Endothelial cell of umbilical vein (primary cell): Measurements from ENCODE around the gene OCRL. TPM values are rescaled to one million over a fixed set of nuclear protein-coding genes. Genes with fewer than 3 reads are reported as not detected.

Experiments
- BruUV-seq: library from RNA; stranded (reverse); fragments of 400-500 nt; replicated peaks from 2 replicates; lab custom pipeline; 2021; lab: Mats Ljungman, UMichigan
- CTCF ChIA-PET: fragments of 300-600, 350-600 bp; sonication (Branson Sonifier 250); formaldehyde crosslinking; loops from one replicate; lab custom pipeline; 2021; ENCODE audit warnings: antibody characterized with exemption, inconsistent platforms; lab: Charles Lee
- POLR2A ChIA-PET: fragments of 300-600, 350-600 bp; sonication (Branson Sonifier 250); formaldehyde crosslinking; loops from one replicate; lab custom pipeline; 2021; ENCODE audit warnings: antibody characterized with exemption, inconsistent platforms; lab: Charles Lee
- DNase-seq: peaks from one replicate; pipeline ENCODE4 v3.0.0-alpha.2; 2011; ENCODE audit warnings: low read depth, low spot score
- FAIRE-seq: peaks from 2 replicates; lab custom pipeline; 2011; peaks lifted over from hg19 to GRCh38; lab: Jason Lieb, UNC
- H2AFZ ChIP-seq: 2 replicates; pipeline ENCODE4 v1.6.0; 2012; ENCODE audit warnings: low read depth, low read length, control low read depth, inconsistent platforms
- H3K27ac ChIP-seq: 2 replicates; pipeline ENCODE4 v1.5.1; 2011; ENCODE audit warnings: low read depth, mild to moderate bottlenecking, control low read depth, low read length, moderate library complexity; ENCODE audit not compliant: insufficient read depth
- H3K27me3 ChIP-seq, 2 experiments: 2 replicates each; pipeline versions ENCODE4 v1.6.0 to v1.6.1; 2011; ENCODE audit warnings: low read length in 2 of 2, mixed read lengths in 1 of 2; ENCODE audit not compliant: control insufficient read depth in 2 of 2, insufficient read depth in 2 of 2
- H3K36me3 ChIP-seq, 2 experiments: 2 replicates in 1 of 2; 3 replicates in 1 of 2; pipeline ENCODE4 v1.5.1; 2011; ENCODE audit warnings: low read length in 2 of 2, mild to moderate bottlenecking in 1 of 2, moderate library complexity in 1 of 2; ENCODE audit not compliant: control insufficient read depth in 2 of 2, insufficient read depth in 2 of 2; ENCODE audit errors: extremely low read depth in 1 of 2
- H3K4me1 ChIP-seq: 3 replicates; pipeline ENCODE4 v1.5.1; 2011; ENCODE audit warnings: mild to moderate bottlenecking, low read length; ENCODE audit not compliant: control insufficient read depth, insufficient read depth; ENCODE audit errors: extremely low read depth
- H3K4me2 ChIP-seq: 2 replicates; pipeline ENCODE4 v1.6.1; 2011; ENCODE audit warnings: low read length, control low read depth, mixed read lengths; ENCODE audit not compliant: insufficient read depth
- H3K4me3 ChIP-seq, 3 experiments: fragments of 200-600 bp in 1 of 3; sonication (generic), shearing (Covaris generic) in 1 of 3; replicated peaks in 1 of 3; 2 replicates each; pipeline ENCODE4 v1.5.1; 2011 to 2016; ENCODE audit warnings: control low read depth in 3 of 3, low read length in 3 of 3, mild to moderate bottlenecking in 2 of 3, inconsistent platforms in 1 of 3, low read depth in 1 of 3, moderate library complexity in 1 of 3; ENCODE audit not compliant: insufficient read depth in 1 of 3
- H3K79me2 ChIP-seq: 2 replicates; pipeline ENCODE4 v1.6.0; 2012; ENCODE audit warnings: low read length, inconsistent platforms; ENCODE audit not compliant: control insufficient read depth, insufficient read depth
- H3K9ac ChIP-seq: replicated peaks from 2 replicates; pipeline ENCODE3; 2011; ENCODE audit warnings: low read length, control low read depth; ENCODE audit not compliant: insufficient read depth; ENCODE audit errors: extremely low read depth
- H3K9me1 ChIP-seq: replicated peaks from 3 replicates; pipeline ENCODE4 v1.6.0; 2011; ENCODE audit warnings: mild to moderate bottlenecking, low read length; ENCODE audit not compliant: control insufficient read depth, insufficient read depth; ENCODE audit errors: extremely low read depth
- H3K9me3 ChIP-seq: replicated peaks from 2 replicates; pipeline ENCODE4 v1.5.1; 2012; ENCODE audit warnings: low read length, inconsistent platforms; ENCODE audit not compliant: control insufficient read depth, insufficient read depth
- H4K20me1 ChIP-seq: replicated peaks from 2 replicates; pipeline ENCODE3; 2011; ENCODE audit warnings: mild to moderate bottlenecking, low read length; ENCODE audit not compliant: control insufficient read depth, insufficient read depth; ENCODE audit errors: extremely low read depth
- EZH2 ChIP-seq: IDR thresholded peaks from 2 replicates; pipeline ENCODE4 v1.6.1; 2012; ENCODE audit warnings: borderline replicate concordance, low read depth, mild to moderate bottlenecking, moderate library complexity, low read length, inconsistent platforms; ENCODE audit not compliant: severe bottlenecking
- FOS ChIP-seq: IDR thresholded peaks from 2 replicates; pipeline ENCODE4 v1.6.1; 2011; ENCODE audit warnings: mild to moderate bottlenecking, low read length, moderate library complexity, borderline replicate concordance; ENCODE audit not compliant: insufficient read depth
- GATA2 ChIP-seq: IDR thresholded peaks from 2 replicates; pipeline ENCODE4 v1.7.0; 2011; ENCODE audit warnings: low read depth, mild to moderate bottlenecking, moderate library complexity, mixed read lengths, low read length; ENCODE audit not compliant: insufficient read length, insufficient read depth
- JUN ChIP-seq: IDR thresholded peaks from 2 replicates; pipeline ENCODE4 v1.6.1; 2011; ENCODE audit warnings: borderline replicate concordance, low read depth; ENCODE audit not compliant: insufficient read length, insufficient read depth
- MAX ChIP-seq: IDR thresholded peaks from 2 replicates; pipeline ENCODE4 v1.6.1; 2011; ENCODE audit not compliant: insufficient read depth, insufficient read length
- MYC ChIP-seq: IDR thresholded peaks from one replicate; pipeline ENCODE4 v1.6.1; 2011; ENCODE audit warnings: mild to moderate bottlenecking, low read depth, low read length
- POLR2A ChIP-seq: IDR thresholded peaks from 2 replicates; pipeline ENCODE4 v1.6.1; 2012; ENCODE audit warnings: low read depth, mild to moderate bottlenecking, control low read depth, low read length
- POLR2AphosphoS5 ChIP-seq: IDR thresholded peaks from 2 replicates; pipeline ENCODE4 v1.6.1; 2012; ENCODE audit warnings: low read depth, mild to moderate bottlenecking, control low read depth, low read length, moderate library complexity; ENCODE audit not compliant: insufficient read depth
- dilution Hi-C: fragments of 300-500 bp; cut with MboI; formaldehyde crosslinking; loops from one replicate; pipeline ENCODE4 v1.15.0; 2019; ENCODE audit warnings: low sequenced_read_pairs; ENCODE audit not compliant: extremely low pct_ligation_motif_present
- intact Hi-C: fragments of 100-400 bp; cut with micrococcal nuclease; formaldehyde crosslinking; loops from one replicate; pipeline ENCODE4 v1.10.0; 2022
- polyA plus RNA-seq, 4 experiments: library from polyadenylated mRNA; depleted of rRNA in 3 of 4; stranded (reverse) in 3 of 4; unstranded in 1 of 4; fragments of >200 nt; gene quantifications; 2 replicates each; pipeline versions ENCODE4 v1.2.1 to v1.2.3, GENCODE V29; 2011 to 2012; ENCODE audit warnings: missing spikeins in 1 of 4
- total RNA-seq: library from RNA; stranded (reverse); gene quantifications from 2 replicates; pipeline ENCODE4 v1.2.3, GENCODE V29; 2021
- TF ChIP-seq, protein P1 (sequence below), 2 donors: IDR thresholded peaks; 1 replicate in 1 of 2; 2 replicates in 1 of 2; pipeline ENCODE4 v1.5.1; 2011; ENCODE audit warnings: low read length in 2 of 2, mild to moderate bottlenecking in 2 of 2, moderate library complexity in 2 of 2, control low read depth in 1 of 2, inconsistent platforms in 1 of 2, low read depth in 1 of 2; ENCODE audit not compliant: insufficient read depth in 1 of 2; ENCODE audit errors: extremely low read depth in 1 of 2

OCRL gene
- total and polyA plus RNA-seq, 2 donors (not counting 3 experiments of a cell fraction or from before 2014, with no cell fraction given), result 14.6 to 20.9 TPM

GRCh38 chrX:129631849-129632248, 91.8 kb downstream of the OCRL start:
- Histone ChIP-seq H3K4me3 (no peak overlapping the region), H3K9me1 (no peaks in the 10 kb centered on the region), H4K20me1 (no peaks in the 10 kb centered on the region), H3K4me2 (no peak overlapping the region), H3K27me3 (no peaks in the 10 kb centered on the region), H3K79me2 (no peaks in the 10 kb centered on the region), H3K27ac (no peak overlapping the region), H3K36me3 (no peaks in the 10 kb centered on the region), H3K4me1 (no peaks in the 10 kb centered on the region), H3K9ac (no peak overlapping the region), H2AFZ (no peak overlapping the region), H3K9me3 (no peaks in the 10 kb centered on the region)
- POLR2A ChIA-PET, result no interaction called here
- FAIRE-seq (no peak), DNase-seq (no peak)
- CTCF ChIA-PET, result interaction anchor here (0.5 to 1.5 kb wide), 3 partner anchors 10 to 94 kb away, joined by 3 to 7 read pairs (median 3); no protein-coding TSS in a partner anchor
- dilution Hi-C loops, result no loop called here
- intact Hi-C loops, result no loop called here
- TF ChIP-seq GATA2 (no peak), FOS (no peak), JUN (no peak), POLR2AphosphoS5 (no peak), MAX (no peak), POLR2A (no peak)
- no TSS peak for BruUV-seq

GRCh38 chrX:129632443-129632842, 92.4 kb downstream of the OCRL start:
- Histone ChIP-seq H3K4me2 (no peak overlapping the region), H3K79me2 (no peaks in the 10 kb centered on the region), H3K4me3 (no peak overlapping the region), H3K9ac (no peak overlapping the region), H3K4me1 (peaks cover 2% of the 10 kb centered on the region), H2AFZ (no peak overlapping the region), H3K27me3 (no peaks in the 10 kb centered on the region), H4K20me1 (no peaks in the 10 kb centered on the region), H3K9me3 (no peaks in the 10 kb centered on the region), H3K27ac (no peak overlapping the region), H3K36me3 (no peaks in the 10 kb centered on the region), H3K9me1 (no peaks in the 10 kb centered on the region)
- no TSS peak for BruUV-seq
- dilution Hi-C loops, result no loop called here
- intact Hi-C loops, result no loop called here
- CTCF ChIA-PET, result interaction anchor here (1.5 kb wide), 1 partner anchor 94 kb away, joined by 7 read pairs; no protein-coding TSS in a partner anchor
- FAIRE-seq (no peak), DNase-seq (no peak)
- TF ChIP-seq JUN (no peak), MYC (no peak), FOS (no peak), POLR2AphosphoS5 (no peak), MAX (no peak), EZH2 (no peak)
- TF ChIP-seq, protein P1, sequence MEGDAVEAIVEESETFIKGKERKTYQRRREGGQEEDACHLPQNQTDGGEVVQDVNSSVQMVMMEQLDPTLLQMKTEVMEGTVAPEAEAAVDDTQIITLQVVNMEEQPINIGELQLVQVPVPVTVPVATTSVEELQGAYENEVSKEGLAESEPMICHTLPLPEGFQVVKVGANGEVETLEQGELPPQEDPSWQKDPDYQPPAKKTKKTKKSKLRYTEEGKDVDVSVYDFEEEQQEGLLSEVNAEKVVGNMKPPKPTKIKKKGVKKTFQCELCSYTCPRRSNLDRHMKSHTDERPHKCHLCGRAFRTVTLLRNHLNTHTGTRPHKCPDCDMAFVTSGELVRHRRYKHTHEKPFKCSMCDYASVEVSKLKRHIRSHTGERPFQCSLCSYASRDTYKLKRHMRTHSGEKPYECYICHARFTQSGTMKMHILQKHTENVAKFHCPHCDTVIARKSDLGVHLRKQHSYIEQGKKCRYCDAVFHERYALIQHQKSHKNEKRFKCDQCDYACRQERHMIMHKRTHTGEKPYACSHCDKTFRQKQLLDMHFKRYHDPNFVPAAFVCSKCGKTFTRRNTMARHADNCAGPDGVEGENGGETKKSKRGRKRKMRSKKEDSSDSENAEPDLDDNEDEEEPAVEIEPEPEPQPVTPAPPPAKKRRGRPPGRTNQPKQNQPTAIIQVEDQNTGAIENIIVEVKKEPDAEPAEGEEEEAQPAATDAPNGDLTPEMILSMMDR (IDR thresholded peaks at IDR 0.05; ENCODE audit: extremely low read depth in 1 of 2, insufficient read depth in 1 of 2, low read depth in 1 of 2, low read length in 2 of 2), result no peak
- POLR2A ChIA-PET, result no interaction called here
